HEK293 (cell line): ENCODE results near the gene DUSP1.

Source experiments
- GLI2 ChIP-seq: fragments of 450-650 bp; formaldehyde crosslinking; IDR thresholded peaks from 2 replicates; pipeline ENCODE4; 2017; ENCODE audit warnings: missing biosample characterization, missing genetic modification characterization, low read depth, borderline replicate concordance
- OSR2 ChIP-seq: fragments of 450-650 bp; formaldehyde crosslinking; IDR thresholded peaks from 2 replicates; pipeline ENCODE4 v1.5.1; 2016; ENCODE audit warnings: missing biosample characterization, missing genetic modification characterization
- TCF7L2 ChIP-seq: IDR thresholded peaks from 2 replicates; pipeline ENCODE4 v1.6.1; 2011; ENCODE audit warnings: low read depth, mild to moderate bottlenecking, inconsistent platforms, low read length, moderate library complexity, borderline replicate concordance
- ZFP37 ChIP-seq: fragments of 450-650 bp; formaldehyde crosslinking; IDR thresholded peaks from 2 replicates; pipeline ENCODE4 v1.5.1; 2016; ENCODE audit warnings: missing biosample characterization, missing genetic modification characterization
- ZNF114 ChIP-seq: fragments of 450-650 bp; formaldehyde crosslinking; IDR thresholded peaks from 2 replicates; pipeline ENCODE4 v1.5.0; 2017; ENCODE audit warnings: missing biosample characterization, missing genetic modification characterization
- ZNF174 ChIP-seq: fragments of 450-650 bp; formaldehyde crosslinking; IDR thresholded peaks from 2 replicates; pipeline ENCODE4 v1.5.0; 2017; ENCODE audit warnings: missing biosample characterization, mild to moderate bottlenecking, missing genetic modification characterization
- ZNF292 ChIP-seq: fragments of 450-650 bp; formaldehyde crosslinking; IDR thresholded peaks from 2 replicates; pipeline ENCODE4 v1.5.1; 2016; ENCODE audit warnings: low read depth, missing biosample characterization, missing genetic modification characterization, borderline replicate concordance
- ZNF549 ChIP-seq: fragments of 450-650 bp; IDR thresholded peaks from 2 replicates; pipeline ENCODE4 v1.5.1; 2018; ENCODE audit warnings: missing biosample characterization, missing genetic modification characterization, mild to moderate bottlenecking, inconsistent platforms, moderate library complexity
- TF ChIP-seq, protein P1 (sequence below): fragments of 450-650 bp; formaldehyde crosslinking; IDR thresholded peaks from 2 replicates; pipeline ENCODE4 v1.5.1; 2016; ENCODE audit warnings: missing biosample characterization, missing genetic modification characterization
- TF ChIP-seq, protein P2 (sequence below): fragments of 450-650 bp; formaldehyde crosslinking; IDR thresholded peaks from 2 replicates; pipeline ENCODE4 v1.5.0; 2017; ENCODE audit warnings: missing biosample characterization, missing genetic modification characterization, borderline replicate concordance
- TF ChIP-seq, protein P3 (sequence below): IDR thresholded peaks from 2 replicates; pipeline ENCODE4 v1.6.1; 2011; ENCODE audit warnings: mild to moderate bottlenecking, low read depth, low read length, borderline replicate concordance
- TF ChIP-seq, protein P4 (sequence below): sonication (generic); formaldehyde crosslinking; IDR thresholded peaks from 2 replicates; pipeline ENCODE4 v1.8.1; 2022; ENCODE audit warnings: mild to moderate bottlenecking, moderate library complexity, missing genetic modification reagents
- TF ChIP-seq, protein P5 (sequence below): fragments of 450-650 bp; formaldehyde crosslinking; IDR thresholded peaks from 2 replicates; pipeline ENCODE4 v1.5.1; 2017; ENCODE audit warnings: missing biosample characterization, missing genetic modification characterization

DNA sequence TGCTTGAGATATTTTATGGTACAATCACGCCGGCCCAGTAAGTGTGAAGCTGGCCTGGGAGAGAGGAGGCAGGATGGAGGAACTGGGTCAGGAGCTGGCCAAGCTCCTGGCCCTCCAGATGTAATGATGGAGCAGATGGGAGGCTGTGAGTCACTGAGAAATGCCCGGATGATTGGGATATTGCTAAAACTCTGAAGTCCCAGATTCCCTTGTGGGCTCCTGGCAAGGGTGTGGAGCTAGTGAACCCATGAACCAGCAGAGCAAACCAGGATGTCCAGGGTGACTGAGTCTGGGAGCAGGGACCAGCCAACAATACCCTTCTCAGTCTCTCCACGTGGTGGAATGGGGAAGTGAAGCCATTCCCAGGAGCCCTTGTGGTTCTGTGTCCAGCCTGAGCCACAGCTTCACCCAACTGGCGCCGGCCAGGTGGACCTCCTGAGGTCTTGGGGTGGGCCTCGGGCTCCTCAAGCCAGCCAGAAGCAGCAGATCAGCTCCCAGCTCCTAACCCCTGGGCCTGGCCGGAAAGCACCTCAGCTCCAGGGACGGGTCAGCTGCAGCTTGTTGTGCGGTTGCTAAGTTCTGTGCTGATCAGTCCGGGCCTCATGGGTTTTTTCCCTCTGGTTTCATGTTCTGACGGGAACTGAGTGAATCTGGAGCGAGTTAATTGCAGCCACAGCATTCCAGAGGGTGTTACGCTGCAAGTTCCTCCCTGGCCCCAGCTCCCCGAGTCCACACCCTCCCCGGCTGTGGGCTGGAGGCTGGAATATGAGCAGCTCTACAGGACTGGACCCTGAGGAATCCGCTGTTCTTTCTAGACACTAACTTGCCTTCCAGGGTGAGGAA is 37.6 kb downstream of the DUSP1 start:
- TF ChIP-seq TCF7L2 (no peak), ZNF292 (no peak), ZNF174 (no peak), ZNF114 (no peak), ZFP37 (no peak), GLI2 (no peak), ZNF549 (no peak), OSR2 (tag by site-specific recombination) (no peak)
- TF ChIP-seq, protein P1, sequence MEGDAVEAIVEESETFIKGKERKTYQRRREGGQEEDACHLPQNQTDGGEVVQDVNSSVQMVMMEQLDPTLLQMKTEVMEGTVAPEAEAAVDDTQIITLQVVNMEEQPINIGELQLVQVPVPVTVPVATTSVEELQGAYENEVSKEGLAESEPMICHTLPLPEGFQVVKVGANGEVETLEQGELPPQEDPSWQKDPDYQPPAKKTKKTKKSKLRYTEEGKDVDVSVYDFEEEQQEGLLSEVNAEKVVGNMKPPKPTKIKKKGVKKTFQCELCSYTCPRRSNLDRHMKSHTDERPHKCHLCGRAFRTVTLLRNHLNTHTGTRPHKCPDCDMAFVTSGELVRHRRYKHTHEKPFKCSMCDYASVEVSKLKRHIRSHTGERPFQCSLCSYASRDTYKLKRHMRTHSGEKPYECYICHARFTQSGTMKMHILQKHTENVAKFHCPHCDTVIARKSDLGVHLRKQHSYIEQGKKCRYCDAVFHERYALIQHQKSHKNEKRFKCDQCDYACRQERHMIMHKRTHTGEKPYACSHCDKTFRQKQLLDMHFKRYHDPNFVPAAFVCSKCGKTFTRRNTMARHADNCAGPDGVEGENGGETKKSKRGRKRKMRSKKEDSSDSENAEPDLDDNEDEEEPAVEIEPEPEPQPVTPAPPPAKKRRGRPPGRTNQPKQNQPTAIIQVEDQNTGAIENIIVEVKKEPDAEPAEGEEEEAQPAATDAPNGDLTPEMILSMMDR (tag by site-specific recombination), result no peak
- TF ChIP-seq, protein P2, sequence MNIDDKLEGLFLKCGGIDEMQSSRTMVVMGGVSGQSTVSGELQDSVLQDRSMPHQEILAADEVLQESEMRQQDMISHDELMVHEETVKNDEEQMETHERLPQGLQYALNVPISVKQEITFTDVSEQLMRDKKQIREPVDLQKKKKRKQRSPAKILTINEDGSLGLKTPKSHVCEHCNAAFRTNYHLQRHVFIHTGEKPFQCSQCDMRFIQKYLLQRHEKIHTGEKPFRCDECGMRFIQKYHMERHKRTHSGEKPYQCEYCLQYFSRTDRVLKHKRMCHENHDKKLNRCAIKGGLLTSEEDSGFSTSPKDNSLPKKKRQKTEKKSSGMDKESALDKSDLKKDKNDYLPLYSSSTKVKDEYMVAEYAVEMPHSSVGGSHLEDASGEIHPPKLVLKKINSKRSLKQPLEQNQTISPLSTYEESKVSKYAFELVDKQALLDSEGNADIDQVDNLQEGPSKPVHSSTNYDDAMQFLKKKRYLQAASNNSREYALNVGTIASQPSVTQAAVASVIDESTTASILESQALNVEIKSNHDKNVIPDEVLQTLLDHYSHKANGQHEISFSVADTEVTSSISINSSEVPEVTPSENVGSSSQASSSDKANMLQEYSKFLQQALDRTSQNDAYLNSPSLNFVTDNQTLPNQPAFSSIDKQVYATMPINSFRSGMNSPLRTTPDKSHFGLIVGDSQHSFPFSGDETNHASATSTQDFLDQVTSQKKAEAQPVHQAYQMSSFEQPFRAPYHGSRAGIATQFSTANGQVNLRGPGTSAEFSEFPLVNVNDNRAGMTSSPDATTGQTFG (tag by site-specific recombination), result no peak
- TF ChIP-seq, protein P3, sequence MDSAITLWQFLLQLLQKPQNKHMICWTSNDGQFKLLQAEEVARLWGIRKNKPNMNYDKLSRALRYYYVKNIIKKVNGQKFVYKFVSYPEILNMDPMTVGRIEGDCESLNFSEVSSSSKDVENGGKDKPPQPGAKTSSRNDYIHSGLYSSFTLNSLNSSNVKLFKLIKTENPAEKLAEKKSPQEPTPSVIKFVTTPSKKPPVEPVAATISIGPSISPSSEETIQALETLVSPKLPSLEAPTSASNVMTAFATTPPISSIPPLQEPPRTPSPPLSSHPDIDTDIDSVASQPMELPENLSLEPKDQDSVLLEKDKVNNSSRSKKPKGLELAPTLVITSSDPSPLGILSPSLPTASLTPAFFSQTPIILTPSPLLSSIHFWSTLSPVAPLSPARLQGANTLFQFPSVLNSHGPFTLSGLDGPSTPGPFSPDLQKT, result no peak
- TF ChIP-seq, protein P4, sequence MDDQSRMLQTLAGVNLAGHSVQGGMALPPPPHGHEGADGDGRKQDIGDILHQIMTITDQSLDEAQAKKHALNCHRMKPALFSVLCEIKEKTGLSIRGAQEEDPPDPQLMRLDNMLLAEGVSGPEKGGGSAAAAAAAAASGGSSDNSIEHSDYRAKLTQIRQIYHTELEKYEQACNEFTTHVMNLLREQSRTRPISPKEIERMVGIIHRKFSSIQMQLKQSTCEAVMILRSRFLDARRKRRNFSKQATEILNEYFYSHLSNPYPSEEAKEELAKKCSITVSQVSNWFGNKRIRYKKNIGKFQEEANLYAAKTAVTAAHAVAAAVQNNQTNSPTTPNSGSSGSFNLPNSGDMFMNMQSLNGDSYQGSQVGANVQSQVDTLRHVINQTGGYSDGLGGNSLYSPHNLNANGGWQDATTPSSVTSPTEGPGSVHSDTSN (CRISPR knock-in tag), result no peak
- TF ChIP-seq, protein P5, sequence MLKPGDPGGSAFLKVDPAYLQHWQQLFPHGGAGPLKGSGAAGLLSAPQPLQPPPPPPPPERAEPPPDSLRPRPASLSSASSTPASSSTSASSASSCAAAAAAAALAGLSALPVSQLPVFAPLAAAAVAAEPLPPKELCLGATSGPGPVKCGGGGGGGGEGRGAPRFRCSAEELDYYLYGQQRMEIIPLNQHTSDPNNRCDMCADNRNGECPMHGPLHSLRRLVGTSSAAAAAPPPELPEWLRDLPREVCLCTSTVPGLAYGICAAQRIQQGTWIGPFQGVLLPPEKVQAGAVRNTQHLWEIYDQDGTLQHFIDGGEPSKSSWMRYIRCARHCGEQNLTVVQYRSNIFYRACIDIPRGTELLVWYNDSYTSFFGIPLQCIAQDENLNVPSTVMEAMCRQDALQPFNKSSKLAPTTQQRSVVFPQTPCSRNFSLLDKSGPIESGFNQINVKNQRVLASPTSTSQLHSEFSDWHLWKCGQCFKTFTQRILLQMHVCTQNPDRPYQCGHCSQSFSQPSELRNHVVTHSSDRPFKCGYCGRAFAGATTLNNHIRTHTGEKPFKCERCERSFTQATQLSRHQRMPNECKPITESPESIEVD (tag by site-specific recombination), result no peak
